Measurements from ENCODE around the gene C4orf54.

C4orf54 gene

GRCh38 chr4:99657798-99658197, at the start of gene C4orf54:
Gene C4orf54 (minus strand): TSS chr4:99657828. CDS start chr4:99654648, 3,180 bp downstream.
- DNase-seq, result peak in 1 of 56 donors; percentile 10

GRCh38 chr4:99705891-99706290, 48.3 kb upstream of the C4orf54 start:
- no peak for DNase-seq

- DNase-seq, result no peak
Observed at GRCh38 chr4:99696801-99697200, 39.2 kb upstream of the C4orf54 start.

GRCh38 chr4:99693140-99693539, 35.5 kb upstream of the C4orf54 start:
- DNase-seq, result no peak

GRCh38 chr4:99690990-99691389, 33.4 kb upstream of the C4orf54 start:
- no peak for DNase-seq

GRCh38 chr4:99690472-99690871, 32.8 kb upstream of the C4orf54 start:
- no peak for DNase-seq

GRCh38 chr4:99687120-99687519, 29.5 kb upstream of the C4orf54 start:
- no peak for DNase-seq

- no peak for DNase-seq
Observed at GRCh38 chr4:99685234-99685633, 27.6 kb upstream of the C4orf54 start.

GRCh38 chr4:99683895-99684294, 26.3 kb upstream of the C4orf54 start:
- DNase-seq, result no peak

GRCh38 chr4:99679976-99680375, 22.3 kb upstream of the C4orf54 start:
- no peak for DNase-seq

- peak in 2 of 56 donors; percentile 5 to 14 for DNase-seq
Observed at GRCh38 chr4:99679204-99679603, 21.6 kb upstream of the C4orf54 start.

- DNase-seq, result no peak
Observed at GRCh38 chr4:99677161-99677560, 19.5 kb upstream of the C4orf54 start.

- no peak for DNase-seq
Observed at GRCh38 chr4:99670409-99671073, 12.9 kb upstream of the C4orf54 start.

GRCh38 chr4:99669084-99669483, 11.5 kb upstream of the C4orf54 start:
- DNase-seq, result no peak

GRCh38 chr4:99668472-99668871, 10.8 kb upstream of the C4orf54 start:
- DNase-seq, result no peak

GRCh38 chr4:99665983-99666382, 8.4 kb upstream of the C4orf54 start:
- no peak for DNase-seq

- no peak for DNase-seq
Observed at GRCh38 chr4:99664716-99665115, 7.1 kb upstream of the C4orf54 start.

- no peak for DNase-seq
Observed at GRCh38 chr4:99661907-99662306, 4.3 kb upstream of the C4orf54 start.

- no peak for DNase-seq
Observed at GRCh38 chr4:99658666-99659065, 1.0 kb upstream of the C4orf54 start.

- peak in 5 of 56 donors; percentile 17 to 52 (median 31) for DNase-seq
Observed at GRCh38 chr4:99655308-99656081, 2.1 kb downstream of the C4orf54 start.

GRCh38 chr4:99654361-99654761, 3.3 kb downstream of the C4orf54 start:
- DNase-seq, result no peak

- no peak for DNase-seq
Observed at GRCh38 chr4:99653916-99654315, 3.7 kb downstream of the C4orf54 start.
